ENCODE measurements around the gene FNDC3B. TPM values are rescaled to one million over a fixed set of nuclear protein-coding genes. Genes with fewer than 3 reads are reported as not detected.

FNDC3B gene
- total and polyA plus RNA-seq, 7 donors = 16.2 to 93.9 (median 50.3) TPM

- no peaks in the 10 kb centered on the region for H3K9me3 ChIP-seq
- H3K27ac ChIP-seq = peak overlapping the region in 1 of 4 donors; percentile 63
- no peak for TF ChIP-seq EP300 (IDR thresholded peaks at IDR 0.05)
- TF ChIP-seq POLR2AphosphoS5 (IDR thresholded peaks at IDR 0.05) = no peak
- TF ChIP-seq POLR2A (IDR thresholded peaks at IDR 0.05) = no peak
- no peak for TF ChIP-seq CTCF (IDR thresholded peaks at IDR 0.05)
- no peaks in the 10 kb centered on the region for H3K36me3 ChIP-seq
- H3K4me1 ChIP-seq = peaks cover 0 to 79% (median 57%) of the 10 kb centered on the region in 4 donors
- DNase-seq = no peak
- no peaks in the 10 kb centered on the region for H3K27me3 ChIP-seq
- no peak overlapping the region for H3K4me3 ChIP-seq
- intact Hi-C loops (cut with DNase I) = no loop called here
Measured at GRCh38 chr3:172170841-172171240, 131.5 kb downstream of the FNDC3B start.

GRCh38 chr3:172171396-172172075, 132.2 kb downstream of the FNDC3B start:
- 89 to 90% methylated on average over 2 of the region's 2 CpGs for WGBS, 2 donors
- H3K27me3 ChIP-seq = no peaks in the 10 kb centered on the region
- no peaks in the 10 kb centered on the region for H3K36me3 ChIP-seq
- intact Hi-C loops (cut with DNase I) = no loop called here
- no peaks in the 10 kb centered on the region for H3K9me3 ChIP-seq
- no peak overlapping the region for H3K4me3 ChIP-seq
- TF ChIP-seq POLR2A (IDR thresholded peaks at IDR 0.05) = no peak
- no peak for TF ChIP-seq CTCF (IDR thresholded peaks at IDR 0.05)
- no peak for TF ChIP-seq EP300 (IDR thresholded peaks at IDR 0.05)
- TF ChIP-seq POLR2AphosphoS5 (IDR thresholded peaks at IDR 0.05) = no peak
- H3K4me1 ChIP-seq = peaks cover 0 to 84% (median 62%) of the 10 kb centered on the region in 4 donors
- DNase-seq = no peak
- H3K27ac ChIP-seq = peak overlapping the region in 1 of 4 donors; percentile 63

GRCh38 chr3:172173316-172174254, 134.2 kb downstream of the FNDC3B start:
- DNase-seq = no peak

More at GRCh38 chr3:172173316-172174254, 134.2 kb downstream of the FNDC3B start:
- WGBS, 2 donors = 82 to 83% methylated on average over 13 of the region's 13 CpGs
- Histone ChIP-seq H3K4me1 (peaks cover 0 to 79% (median 65%) of the 10 kb centered on the region in 4 donors), H3K27me3 (no peaks in the 10 kb centered on the region), H3K36me3 (no peaks in the 10 kb centered on the region), H3K27ac (no peak overlapping the region), H3K4me3 (no peak overlapping the region), H3K9me3 (no peaks in the 10 kb centered on the region)
- intact Hi-C loops (cut with DNase I) = no loop called here
- TF ChIP-seq CTCF (IDR thresholded peaks at IDR 0.05) (no peak), POLR2A (IDR thresholded peaks at IDR 0.05) (no peak), EP300 (IDR thresholded peaks at IDR 0.05) (no peak), POLR2AphosphoS5 (IDR thresholded peaks at IDR 0.05) (no peak)
